ENCODE data around the gene APH1A. TPM values are rescaled to one million over a fixed set of nuclear protein-coding genes. Genes with fewer than 3 reads are reported as not detected.

The APH1A gene
- polyA plus RNA-seq, 3 donors: 83.7 to 134 (median 83.9) TPM

DNA sequence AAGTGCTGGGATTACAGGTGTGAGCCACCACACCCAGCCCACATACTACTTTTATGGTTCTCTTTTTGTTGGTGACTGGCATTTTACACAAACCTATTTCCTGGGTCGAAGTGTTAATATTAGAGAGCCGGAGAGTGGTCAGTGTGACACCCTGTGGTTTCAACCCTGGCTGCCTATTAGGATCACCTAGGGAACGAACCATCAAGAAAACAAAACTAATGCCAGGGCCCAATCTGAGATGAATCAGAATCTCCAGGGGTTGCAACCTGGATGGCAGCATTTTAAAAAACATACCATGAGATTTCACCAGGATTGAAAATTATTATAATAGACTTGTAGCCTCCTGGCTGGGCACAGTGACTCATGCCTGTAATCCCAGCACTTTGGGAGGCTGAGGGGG lies 30.9 kb upstream of the APH1A start:
- peaks cover 50 to 83% of the 10 kb centered on the region in 2 donors for H3K36me3 Mint-ChIP-seq
- intact Hi-C loops (cut with micrococcal nuclease): loop anchor here in 1 of 2 donors (10.0 kb wide), 1 partner anchor 45 kb away; the partner anchor contains the start of gene CA14
- H3K4me3 Mint-ChIP-seq: no peak overlapping the region
- H3K4me2 ChIP-seq (replicated peaks; ENCODE audit: extremely low read depth, low read length, poor library complexity, severe bottlenecking): no peak overlapping the region
- no peak overlapping the region for H3K4me3 ChIP-seq (replicated peaks in 1 of 3; ENCODE audit: low read depth in 2 of 3, low read length in 3 of 3)
- no peak overlapping the region for H2AFZ ChIP-seq (ENCODE audit: insufficient read depth, low read depth, low read length, poor library complexity, severe bottlenecking)
- no peaks in the 10 kb centered on the region for H3K27me3 Mint-ChIP-seq (ENCODE audit: low read depth in 3 of 3)
- peaks cover 2% of the 10 kb centered on the region for H3K4me1 Mint-ChIP-seq
- H3K79me2 ChIP-seq (ENCODE audit: insufficient read depth, low read length): peaks cover 12% of the 10 kb centered on the region
- no peak for DNase-seq
- H3K9ac ChIP-seq (ENCODE audit: insufficient read depth, low read length, poor library complexity, severe bottlenecking): no peak overlapping the region
- no peak overlapping the region for H3K27ac ChIP-seq (ENCODE audit: low read depth in 1 of 2, low read length in 2 of 2)
- no peaks in the 10 kb centered on the region for H3K9me3 Mint-ChIP-seq
- no peaks in the 10 kb centered on the region for H3K9me3 ChIP-seq (replicated peaks in 1 of 2; ENCODE audit: control insufficient read depth in 1 of 2, insufficient read depth in 1 of 2, low read length in 2 of 2)
- peaks cover 34 to 88% of the 10 kb centered on the region in 2 donors for H3K36me3 ChIP-seq (replicated peaks in 1 of 2; ENCODE audit: control insufficient read depth in 1 of 2, insufficient read depth in 2 of 2, low read length in 2 of 2)
- TF ChIP-seq CTCF (IDR thresholded peaks at IDR 0.05): no peak
- no peaks in the 10 kb centered on the region for H3K4me1 ChIP-seq (ENCODE audit: control insufficient read depth in 1 of 2, insufficient read depth in 2 of 2, low read length in 2 of 2)
- 100% methylated on average over 3 of the region's 3 CpGs for WGBS (ENCODE audit: insufficient coverage)
- peak overlapping the region in 1 of 7 donors; percentile 21 for H3K27ac Mint-ChIP-seq
- H4K20me1 ChIP-seq (ENCODE audit: insufficient read depth, low read length): no peaks in the 10 kb centered on the region
- H3K27me3 ChIP-seq (ENCODE audit: control insufficient read depth in 2 of 2, insufficient read depth in 2 of 2, low read length in 2 of 2): no peaks in the 10 kb centered on the region

GRCh38 chr1:150295476-150295875 lies 26.7 kb upstream of the APH1A start:
- Histone ChIP-seq H3K27me3 (ENCODE audit: control insufficient read depth in 2 of 2, insufficient read depth in 2 of 2, low read length in 2 of 2) (no peaks in the 10 kb centered on the region), H3K9me3 (replicated peaks in 1 of 2; ENCODE audit: control insufficient read depth in 1 of 2, insufficient read depth in 1 of 2, low read length in 2 of 2) (no peaks in the 10 kb centered on the region), H3K9ac (ENCODE audit: insufficient read depth, low read length, poor library complexity, severe bottlenecking) (no peak overlapping the region), H2AFZ (ENCODE audit: insufficient read depth, low read depth, low read length, poor library complexity, severe bottlenecking) (no peak overlapping the region), H3K79me2 (ENCODE audit: insufficient read depth, low read length) (peaks cover 20% of the 10 kb centered on the region), H3K4me1 (ENCODE audit: control insufficient read depth in 1 of 2, insufficient read depth in 2 of 2, low read length in 2 of 2) (peaks cover 14 to 15% of the 10 kb centered on the region in 2 donors), H3K27ac (ENCODE audit: low read depth in 1 of 2, low read length in 2 of 2) (no peak overlapping the region), H4K20me1 (ENCODE audit: insufficient read depth, low read length) (no peaks in the 10 kb centered on the region), H3K4me3 (replicated peaks in 1 of 3; ENCODE audit: low read depth in 2 of 3, low read length in 3 of 3) (no peak overlapping the region), H3K36me3 (replicated peaks in 1 of 2; ENCODE audit: control insufficient read depth in 1 of 2, insufficient read depth in 2 of 2, low read length in 2 of 2) (peaks cover 12 to 53% of the 10 kb centered on the region in 2 donors), H3K4me2 (replicated peaks; ENCODE audit: extremely low read depth, low read length, poor library complexity, severe bottlenecking) (no peak overlapping the region)
- WGBS (ENCODE audit: insufficient coverage): no CpG with 5 or more reads among the region's 2 CpGs
- no peak overlapping the region for H3K4me3 Mint-ChIP-seq
- no peak for DNase-seq
- no peak for TF ChIP-seq CTCF (IDR thresholded peaks at IDR 0.05)
- intact Hi-C loops (cut with micrococcal nuclease): no loop called here
- peaks cover 32 to 51% of the 10 kb centered on the region in 2 donors for H3K36me3 Mint-ChIP-seq
- no peaks in the 10 kb centered on the region for H3K9me3 Mint-ChIP-seq
- H3K27me3 Mint-ChIP-seq (ENCODE audit: low read depth in 3 of 3): no peaks in the 10 kb centered on the region
- H3K27ac Mint-ChIP-seq: peak overlapping the region in 2 of 7 donors; percentile 1 to 9
- peaks cover 17% of the 10 kb centered on the region for H3K4me1 Mint-ChIP-seq
